Osteoblast (primary cell): Measurements from ENCODE around the gene VSTM2B. TPM values are rescaled to one million over a fixed set of nuclear protein-coding genes. Genes with fewer than 3 reads are reported as not detected.
A peak's percentile ranks its signal among the peaks of the same experiment; 100 is the strongest.

Experiments
- DNase-seq: peaks from one replicate; pipeline ENCODE4 v3.0.0; 2011; ENCODE audit warnings: low spot score, mixed read lengths; ENCODE audit not compliant: insufficient read length; ENCODE audit errors: missing footprints
- H2AFZ ChIP-seq: 2 replicates; pipeline ENCODE4 v1.6.0; 2011; ENCODE audit warnings: mild to moderate bottlenecking, low read length
- H3K27ac ChIP-seq: 2 replicates; pipeline ENCODE4 v1.5.1; 2011; ENCODE audit warnings: mild to moderate bottlenecking, low read depth, low read length, moderate library complexity
- H3K27me3 ChIP-seq: 2 replicates; pipeline ENCODE4 v1.6.0; 2012; ENCODE audit warnings: mild to moderate bottlenecking, control low read depth, inconsistent platforms, low read length, moderate library complexity; ENCODE audit not compliant: insufficient read depth
- H3K36me3 ChIP-seq: 2 replicates; pipeline ENCODE4 v1.5.1; 2011; ENCODE audit warnings: mild to moderate bottlenecking, low read length, control low read depth, moderate library complexity; ENCODE audit not compliant: insufficient read depth
- H3K4me1 ChIP-seq: 2 replicates; pipeline ENCODE4 v1.5.1; 2011; ENCODE audit warnings: mild to moderate bottlenecking, low read length, control low read depth, moderate library complexity; ENCODE audit not compliant: insufficient read depth
- H3K4me2 ChIP-seq: 2 replicates; pipeline ENCODE4 v1.6.0; 2011; ENCODE audit warnings: mild to moderate bottlenecking, low read length; ENCODE audit not compliant: insufficient read depth
- H3K4me3 ChIP-seq: fragments of 200-600 bp; sonication (generic); 3 replicates; pipeline ENCODE4 v1.5.1; 2012; ENCODE audit warnings: mild to moderate bottlenecking, low read length, inconsistent platforms; ENCODE audit not compliant: insufficient read depth
- H3K79me2 ChIP-seq: 2 replicates; pipeline ENCODE4 v1.6.0; 2012; ENCODE audit warnings: mild to moderate bottlenecking, low read length, control low read depth, inconsistent platforms; ENCODE audit not compliant: insufficient read depth
- H3K9me3 ChIP-seq: 2 replicates; pipeline ENCODE4 v1.5.1; 2011; ENCODE audit warnings: low read depth, low read length, control low read depth
- H4K20me1 ChIP-seq: 2 replicates; pipeline ENCODE4 v1.6.0; 2012; ENCODE audit warnings: mild to moderate bottlenecking, low read length, control low read depth; ENCODE audit not compliant: insufficient read depth
- total RNA-seq: library from RNA; depleted of rRNA; stranded (reverse); fragments of >200 nt; gene quantifications from 2 replicates; pipeline ENCODE4 v1.2.3, GENCODE V29; 2012
- TF ChIP-seq, protein P1 (sequence below): IDR thresholded peaks from 2 replicates; pipeline ENCODE4 v1.5.1; 2011; ENCODE audit warnings: mild to moderate bottlenecking, low read depth, low read length, moderate library complexity; ENCODE audit errors: extremely low read depth

Gene VSTM2B
- total RNA-seq, 1 donor = not detected

- H3K4me2 ChIP-seq = no peak overlapping the region
- DNase-seq = no peak
- H3K27me3 ChIP-seq = peaks cover 30% of the 10 kb centered on the region
- no peaks in the 10 kb centered on the region for H3K9me3 ChIP-seq
- no peaks in the 10 kb centered on the region for H3K79me2 ChIP-seq
- no peaks in the 10 kb centered on the region for H3K36me3 ChIP-seq
- H3K4me1 ChIP-seq = no peaks in the 10 kb centered on the region
- TF ChIP-seq, protein P1, sequence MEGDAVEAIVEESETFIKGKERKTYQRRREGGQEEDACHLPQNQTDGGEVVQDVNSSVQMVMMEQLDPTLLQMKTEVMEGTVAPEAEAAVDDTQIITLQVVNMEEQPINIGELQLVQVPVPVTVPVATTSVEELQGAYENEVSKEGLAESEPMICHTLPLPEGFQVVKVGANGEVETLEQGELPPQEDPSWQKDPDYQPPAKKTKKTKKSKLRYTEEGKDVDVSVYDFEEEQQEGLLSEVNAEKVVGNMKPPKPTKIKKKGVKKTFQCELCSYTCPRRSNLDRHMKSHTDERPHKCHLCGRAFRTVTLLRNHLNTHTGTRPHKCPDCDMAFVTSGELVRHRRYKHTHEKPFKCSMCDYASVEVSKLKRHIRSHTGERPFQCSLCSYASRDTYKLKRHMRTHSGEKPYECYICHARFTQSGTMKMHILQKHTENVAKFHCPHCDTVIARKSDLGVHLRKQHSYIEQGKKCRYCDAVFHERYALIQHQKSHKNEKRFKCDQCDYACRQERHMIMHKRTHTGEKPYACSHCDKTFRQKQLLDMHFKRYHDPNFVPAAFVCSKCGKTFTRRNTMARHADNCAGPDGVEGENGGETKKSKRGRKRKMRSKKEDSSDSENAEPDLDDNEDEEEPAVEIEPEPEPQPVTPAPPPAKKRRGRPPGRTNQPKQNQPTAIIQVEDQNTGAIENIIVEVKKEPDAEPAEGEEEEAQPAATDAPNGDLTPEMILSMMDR = no peak
- H3K27ac ChIP-seq = no peak overlapping the region
- H3K4me3 ChIP-seq = no peak overlapping the region
- no peak overlapping the region for H2AFZ ChIP-seq
- H4K20me1 ChIP-seq = no peaks in the 10 kb centered on the region
Observed at GRCh38 chr19:29523568-29523967, 2.2 kb upstream of the VSTM2B start.

DNA sequence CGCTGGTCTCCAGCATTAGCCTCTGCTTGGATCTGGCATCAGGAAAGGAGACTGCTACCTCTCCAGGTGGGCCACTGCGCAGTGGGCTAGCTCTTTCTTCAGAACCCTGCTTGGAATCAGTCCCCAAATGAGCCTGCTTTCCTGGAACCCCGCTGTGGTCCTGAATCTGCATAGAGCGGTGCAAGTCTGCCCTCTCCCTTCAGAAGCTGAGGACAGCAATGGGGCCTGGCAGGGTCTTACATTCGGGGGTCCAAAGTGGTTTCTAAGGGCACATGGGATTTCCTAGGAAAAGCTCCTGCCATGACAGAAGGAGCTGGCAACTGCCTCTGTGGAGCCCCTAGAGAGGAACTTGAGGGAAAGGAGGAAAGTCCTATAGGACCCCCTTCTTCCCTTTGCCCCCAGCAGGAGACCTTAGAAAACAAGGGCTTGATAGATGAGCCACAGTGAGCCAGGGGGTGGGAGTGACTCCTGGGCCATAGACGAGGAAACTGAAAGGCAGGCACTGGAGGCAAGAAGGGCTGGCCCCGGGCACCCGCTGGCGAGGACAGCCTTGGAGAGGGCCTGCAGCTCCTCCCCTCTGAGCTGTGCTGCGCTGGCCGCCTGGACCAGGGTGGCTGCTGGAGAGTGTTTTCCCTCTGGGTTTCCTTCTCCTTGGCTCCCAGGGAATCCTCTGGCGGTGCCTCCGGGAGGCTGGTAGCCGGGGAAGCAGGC is 1.4 kb upstream of the VSTM2B start:
- no peak overlapping the region for H2AFZ ChIP-seq
- peak; percentile 90 for DNase-seq
- no peaks in the 10 kb centered on the region for H3K79me2 ChIP-seq
- H3K4me3 ChIP-seq = no peak overlapping the region
- H3K27me3 ChIP-seq = peaks cover 38% of the 10 kb centered on the region
- H3K4me1 ChIP-seq = no peaks in the 10 kb centered on the region
- H3K4me2 ChIP-seq = no peak overlapping the region
- no peaks in the 10 kb centered on the region for H4K20me1 ChIP-seq
- no peaks in the 10 kb centered on the region for H3K9me3 ChIP-seq
- TF ChIP-seq, protein P1 = no peak
- H3K27ac ChIP-seq = no peak overlapping the region
- H3K36me3 ChIP-seq = no peaks in the 10 kb centered on the region

GRCh38 chr19:29524912-29525831 is 622 bp upstream of the VSTM2B start:
- DNase-seq = peak; percentile 89
- Histone ChIP-seq H3K27me3 (peaks cover 42% of the 10 kb centered on the region), H3K36me3 (no peaks in the 10 kb centered on the region), H2AFZ (no peak overlapping the region), H3K4me2 (no peak overlapping the region), H3K4me3 (no peak overlapping the region), H3K4me1 (no peaks in the 10 kb centered on the region), H3K79me2 (no peaks in the 10 kb centered on the region), H3K9me3 (no peaks in the 10 kb centered on the region), H3K27ac (no peak overlapping the region), H4K20me1 (no peaks in the 10 kb centered on the region)
- TF ChIP-seq, protein P1 = no peak
